C4-2B (cell line): Measurements from ENCODE around the gene WNT3.

Source experiments
- H3K27ac ChIP-seq: fragments of 450-650 bp; 2 replicates; pipeline ENCODE4 v1.5.1; 2017
- ZFX ChIP-seq: fragments of 450-650 bp; IDR thresholded peaks from 2 replicates; pipeline ENCODE4 v1.6.1; 2017
- TF ChIP-seq, protein P1 (sequence below): fragments of 450-650 bp; conservative IDR thresholded peaks from 2 replicates; pipeline ENCODE4 v1.5.1; 2017; ENCODE audit warnings: mild to moderate bottlenecking

Gene WNT3

DNA sequence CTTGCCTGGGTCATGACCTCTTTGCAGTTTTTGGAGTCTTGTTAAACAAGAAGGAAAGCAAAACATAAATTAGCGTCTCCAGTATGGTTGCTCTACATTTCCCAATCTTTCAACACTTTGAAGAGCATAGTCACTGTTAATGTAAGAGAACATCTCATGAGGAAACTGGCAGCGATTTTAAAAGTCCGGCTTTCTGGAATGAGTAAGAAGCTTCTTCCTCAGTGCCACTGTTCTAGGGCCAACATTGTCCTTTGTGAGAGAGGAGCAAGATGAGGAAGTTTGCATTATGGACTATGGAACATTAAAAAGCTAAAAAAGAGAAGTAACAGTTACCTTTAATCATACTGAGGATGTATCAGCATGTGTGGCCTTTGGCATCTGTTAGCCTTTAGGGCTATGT is 73.1 kb downstream of the WNT3 start:
- H3K27ac ChIP-seq, result no peak overlapping the region
- TF ChIP-seq, protein P1, sequence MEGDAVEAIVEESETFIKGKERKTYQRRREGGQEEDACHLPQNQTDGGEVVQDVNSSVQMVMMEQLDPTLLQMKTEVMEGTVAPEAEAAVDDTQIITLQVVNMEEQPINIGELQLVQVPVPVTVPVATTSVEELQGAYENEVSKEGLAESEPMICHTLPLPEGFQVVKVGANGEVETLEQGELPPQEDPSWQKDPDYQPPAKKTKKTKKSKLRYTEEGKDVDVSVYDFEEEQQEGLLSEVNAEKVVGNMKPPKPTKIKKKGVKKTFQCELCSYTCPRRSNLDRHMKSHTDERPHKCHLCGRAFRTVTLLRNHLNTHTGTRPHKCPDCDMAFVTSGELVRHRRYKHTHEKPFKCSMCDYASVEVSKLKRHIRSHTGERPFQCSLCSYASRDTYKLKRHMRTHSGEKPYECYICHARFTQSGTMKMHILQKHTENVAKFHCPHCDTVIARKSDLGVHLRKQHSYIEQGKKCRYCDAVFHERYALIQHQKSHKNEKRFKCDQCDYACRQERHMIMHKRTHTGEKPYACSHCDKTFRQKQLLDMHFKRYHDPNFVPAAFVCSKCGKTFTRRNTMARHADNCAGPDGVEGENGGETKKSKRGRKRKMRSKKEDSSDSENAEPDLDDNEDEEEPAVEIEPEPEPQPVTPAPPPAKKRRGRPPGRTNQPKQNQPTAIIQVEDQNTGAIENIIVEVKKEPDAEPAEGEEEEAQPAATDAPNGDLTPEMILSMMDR, result no peak
- TF ChIP-seq ZFX, result no peak

DNA sequence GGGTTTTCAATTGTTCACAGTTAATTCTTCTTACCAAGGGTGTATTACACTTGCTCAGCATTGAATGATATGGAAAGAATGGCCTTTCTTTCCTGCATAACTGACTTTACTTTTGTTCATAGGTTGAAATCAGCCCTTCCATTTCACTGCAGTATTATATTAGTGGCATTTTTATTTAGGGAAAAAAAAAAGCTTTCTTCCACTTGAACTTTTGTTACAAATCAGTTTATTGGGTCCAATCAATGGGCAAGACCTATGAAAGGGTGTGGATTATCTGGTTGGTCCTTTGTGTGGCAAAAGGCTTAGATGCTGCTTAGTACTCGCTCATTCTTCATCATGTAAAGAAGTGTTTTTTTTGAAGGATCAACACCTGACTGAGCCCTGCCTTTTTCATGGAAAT is 74.1 kb downstream of the WNT3 start:
- TF ChIP-seq, protein P1, result no peak
- no peak for TF ChIP-seq ZFX
- H3K27ac ChIP-seq, result no peak overlapping the region

DNA sequence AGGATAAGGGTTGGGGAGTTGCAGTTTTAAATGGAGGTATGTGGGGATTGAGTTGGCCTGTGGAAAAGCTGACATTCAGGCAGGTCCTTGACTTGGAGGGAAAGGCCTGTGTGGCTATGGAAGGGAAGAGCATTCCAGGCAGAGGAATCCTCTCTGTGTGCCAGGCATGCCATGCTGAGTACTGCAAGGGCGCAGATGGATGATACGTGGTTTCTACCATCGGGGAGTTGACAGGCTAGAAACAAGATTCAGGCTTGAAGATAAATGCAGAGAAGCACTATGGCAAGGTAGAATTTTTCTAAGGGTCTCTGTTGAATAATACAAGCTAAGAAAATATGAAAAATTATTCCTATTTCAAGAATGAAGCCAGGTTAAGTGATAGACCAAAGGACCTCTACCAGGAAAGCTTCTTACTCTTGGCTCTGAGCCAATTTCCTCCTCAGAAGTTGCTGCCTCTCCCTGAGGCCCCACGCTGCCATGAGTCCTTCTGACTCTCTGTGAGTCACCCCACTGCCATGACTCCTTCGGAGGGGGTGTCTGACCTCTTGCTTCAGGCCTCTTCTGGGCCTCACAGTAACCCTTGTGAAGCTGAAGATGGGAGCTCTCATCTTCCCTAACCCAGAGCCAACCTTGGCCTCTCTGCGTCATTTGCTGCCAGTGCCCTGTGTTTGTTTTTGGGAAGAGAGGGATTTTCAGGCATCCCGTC is 75.8 kb downstream of the WNT3 start:
- H3K27ac ChIP-seq, result no peak overlapping the region
- TF ChIP-seq, protein P1, result no peak
- no peak for TF ChIP-seq ZFX

DNA sequence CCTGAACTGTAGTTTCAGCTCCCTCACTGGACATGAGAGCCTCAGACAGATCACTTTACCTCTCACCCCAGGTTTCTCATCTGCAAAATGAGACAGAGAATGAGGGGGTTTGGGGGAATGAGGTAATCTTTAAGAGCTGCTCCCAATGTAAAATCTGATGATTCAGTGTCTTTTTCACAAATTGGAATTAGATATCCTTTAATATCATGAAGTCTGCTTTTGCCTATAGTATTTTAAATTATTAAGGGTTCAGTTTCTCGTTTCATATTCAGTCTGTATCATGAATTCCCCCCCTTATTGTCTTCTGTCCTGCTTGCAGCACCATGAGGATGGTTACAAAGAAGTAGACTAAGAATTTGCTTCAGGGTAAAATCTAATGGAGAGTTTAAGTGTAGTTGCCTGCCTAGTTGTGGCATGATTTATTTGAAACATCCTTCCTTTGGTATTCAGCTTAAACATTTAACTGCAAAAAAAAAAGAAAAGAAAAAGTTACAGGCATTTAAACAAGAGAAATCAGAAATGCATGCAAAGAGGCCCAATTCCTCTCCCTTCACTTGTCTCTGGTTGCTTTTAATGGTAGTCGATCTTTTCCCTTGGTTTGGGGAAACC is 77.3 kb downstream of the WNT3 start:
- H3K27ac ChIP-seq, result no peak overlapping the region
- TF ChIP-seq, protein P1, result no peak
- TF ChIP-seq ZFX, result no peak

DNA sequence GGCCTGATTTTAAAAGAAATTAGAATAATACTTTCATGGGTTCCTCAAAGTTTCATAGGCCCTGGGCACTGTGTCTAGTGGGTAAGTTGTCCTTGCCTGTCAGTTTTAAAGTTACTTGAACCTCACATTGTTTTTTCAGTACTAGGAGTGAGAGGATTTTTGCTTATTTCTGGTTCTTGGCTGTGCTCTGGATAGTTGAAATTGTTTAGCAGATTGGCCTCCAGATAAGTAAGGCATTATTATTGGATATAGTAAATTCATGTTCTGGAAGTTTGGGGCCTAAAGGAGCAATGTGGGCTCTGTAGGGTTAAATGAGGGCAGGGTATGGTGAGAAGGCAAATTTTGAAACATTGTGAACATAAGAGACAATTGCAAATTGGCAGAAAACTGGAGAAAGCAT is 78.5 kb downstream of the WNT3 start:
- TF ChIP-seq, protein P1, result no peak
- TF ChIP-seq ZFX, result no peak
- H3K27ac ChIP-seq, result no peak overlapping the region

DNA sequence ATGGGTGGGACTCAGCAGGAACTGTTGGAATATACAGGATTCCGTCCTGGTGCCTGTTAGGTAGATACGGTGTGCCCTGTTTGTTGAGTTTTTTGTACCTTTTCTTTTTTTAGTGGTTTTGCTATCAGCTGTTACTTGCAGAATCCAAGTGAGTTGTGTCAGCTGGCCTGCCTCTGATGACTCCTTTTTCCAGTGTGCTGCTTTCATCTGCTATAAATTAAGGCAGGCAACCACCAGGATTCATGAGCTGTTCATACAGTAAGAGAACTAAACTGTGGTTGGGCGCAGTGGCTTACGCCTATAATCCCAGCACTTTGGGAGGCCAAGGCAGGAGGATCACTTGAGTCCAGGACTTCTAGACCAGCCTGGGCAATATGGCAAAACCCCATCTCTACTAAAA is 79.9 kb downstream of the WNT3 start:
- no peak overlapping the region for H3K27ac ChIP-seq
- TF ChIP-seq ZFX, result no peak
- TF ChIP-seq, protein P1, result no peak

DNA sequence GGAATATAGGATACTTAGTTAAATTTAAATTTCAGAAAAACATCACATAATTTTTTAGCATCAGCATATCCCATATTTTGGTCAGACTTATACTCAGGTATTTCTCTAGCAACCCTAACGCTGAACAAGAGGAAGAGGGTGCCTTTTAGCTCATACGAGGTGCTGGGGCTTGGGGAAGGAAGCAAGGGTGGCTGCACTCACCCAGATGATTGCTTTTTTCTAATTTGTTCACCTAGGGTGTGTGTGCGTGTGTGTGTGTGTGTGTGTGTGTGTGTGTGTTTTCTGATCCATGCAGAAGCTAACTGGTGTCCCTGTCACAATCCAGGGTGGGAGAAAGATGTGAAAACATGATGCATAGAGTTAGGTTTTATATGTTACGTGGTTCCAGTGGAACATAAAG is 81.2 kb downstream of the WNT3 start:
- H3K27ac ChIP-seq, result no peak overlapping the region
- no peak for TF ChIP-seq ZFX
- TF ChIP-seq, protein P1, result no peak
